Activated CD4-positive, CD25-positive, alpha-beta regulatory T cell treated with anti-CD3 and anti-CD28 coated beads, Interleukin-2, amount 50 U/mL, for 24 hours (primary cell): ENCODE measurements around the gene JOSD2.
A peak's percentile ranks its signal among the peaks of the same experiment; 100 is the strongest.

Source experiments
- ATAC-seq, 2 donors: fragments of 150-1000 bp; cut with Tn5 transposase; one replicate each; pipeline ENCODE4 v1.10.0; 2021; ENCODE audit warnings: mild to moderate bottlenecking in 1 of 2, moderate library complexity in 1 of 2

JOSD2 gene

GRCh38 chr19:50493171-50493570 lies 17.8 kb downstream of the JOSD2 start:
- no peak for ATAC-seq

- peak; percentile 84 to 93 for ATAC-seq
Measured at GRCh38 chr19:50492303-50493052, 18.5 kb downstream of the JOSD2 start.

GRCh38 chr19:50490991-50491472 lies 20.0 kb downstream of the JOSD2 start:
- no peak for ATAC-seq

GRCh38 chr19:50490411-50490811 lies 20.6 kb downstream of the JOSD2 start:
- ATAC-seq, result no peak

GRCh38 chr19:50489461-50490011 lies 21.5 kb downstream of the JOSD2 start:
- ATAC-seq, result no peak

- no peak for ATAC-seq
Measured at GRCh38 chr19:50488389-50489194, 22.4 kb downstream of the JOSD2 start.

- ATAC-seq, result peak in 1 of 2 donors; percentile 36
Measured at GRCh38 chr19:50486823-50487515, 24.0 kb downstream of the JOSD2 start.

GRCh38 chr19:50485284-50485955 lies 25.6 kb downstream of the JOSD2 start:
- no peak for ATAC-seq

- no peak for ATAC-seq
Measured at GRCh38 chr19:50482916-50483315, 28.1 kb downstream of the JOSD2 start.

GRCh38 chr19:50482271-50482855 lies 28.6 kb downstream of the JOSD2 start:
- ATAC-seq, result no peak

GRCh38 chr19:50481351-50482149 lies 29.4 kb downstream of the JOSD2 start:
- ATAC-seq, result no peak

GRCh38 chr19:50480281-50481111 lies 30.5 kb downstream of the JOSD2 start:
- no peak for ATAC-seq

GRCh38 chr19:50479761-50480251 lies 31.2 kb downstream of the JOSD2 start:
- ATAC-seq, result no peak

GRCh38 chr19:50478901-50479715 lies 31.9 kb downstream of the JOSD2 start:
- no peak for ATAC-seq

- no peak for ATAC-seq
Measured at GRCh38 chr19:50477751-50478515, 33.1 kb downstream of the JOSD2 start.

GRCh38 chr19:50476907-50477238 lies 34.1 kb downstream of the JOSD2 start:
- no peak for ATAC-seq

- peak; percentile 91 to 94 for ATAC-seq
Measured at GRCh38 chr19:50476224-50476906, 34.6 kb downstream of the JOSD2 start, which contains the start of the genes EMC10 and GARIN5A. Gene EMC10, plus strand, starts transcription at chr19:50476507. Its CDS starts 38 bp downstream, at chr19:50476545. Gene GARIN5A, minus strand, starts transcription at chr19:50476848. Its CDS starts 460 bp downstream, at chr19:50476388.
